ENCODE data around the gene OSGIN1. TPM values are rescaled to one million over a fixed set of nuclear protein-coding genes. Genes with fewer than 3 reads are reported as not detected.

OSGIN1 gene
- total RNA-seq, 1 donor from 2014 or later = 4.0 TPM

DNA sequence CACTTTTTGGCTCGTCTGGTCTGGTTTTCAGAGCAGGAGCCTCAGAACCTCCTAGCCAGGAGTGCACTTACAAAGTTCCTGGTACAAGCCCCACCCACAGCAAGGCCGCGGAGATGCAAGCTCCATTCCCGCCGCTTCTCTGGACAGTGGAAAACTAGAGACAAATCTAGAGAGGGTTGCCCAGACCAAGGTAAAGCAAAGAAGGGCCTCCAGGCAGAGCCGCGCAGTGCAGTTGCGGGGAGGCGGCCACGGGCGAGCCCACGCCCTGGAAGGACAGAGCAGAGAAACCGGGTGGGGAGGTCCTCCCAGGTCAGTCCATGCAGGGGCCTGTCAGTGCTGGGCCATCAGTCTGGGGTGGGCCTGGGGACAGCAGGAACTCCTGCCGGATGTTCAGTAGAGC is 11.0 kb upstream of the OSGIN1 start:
- no peaks in the 10 kb centered on the region for H3K36me3 Mint-ChIP-seq
- TF ChIP-seq, protein P1, sequence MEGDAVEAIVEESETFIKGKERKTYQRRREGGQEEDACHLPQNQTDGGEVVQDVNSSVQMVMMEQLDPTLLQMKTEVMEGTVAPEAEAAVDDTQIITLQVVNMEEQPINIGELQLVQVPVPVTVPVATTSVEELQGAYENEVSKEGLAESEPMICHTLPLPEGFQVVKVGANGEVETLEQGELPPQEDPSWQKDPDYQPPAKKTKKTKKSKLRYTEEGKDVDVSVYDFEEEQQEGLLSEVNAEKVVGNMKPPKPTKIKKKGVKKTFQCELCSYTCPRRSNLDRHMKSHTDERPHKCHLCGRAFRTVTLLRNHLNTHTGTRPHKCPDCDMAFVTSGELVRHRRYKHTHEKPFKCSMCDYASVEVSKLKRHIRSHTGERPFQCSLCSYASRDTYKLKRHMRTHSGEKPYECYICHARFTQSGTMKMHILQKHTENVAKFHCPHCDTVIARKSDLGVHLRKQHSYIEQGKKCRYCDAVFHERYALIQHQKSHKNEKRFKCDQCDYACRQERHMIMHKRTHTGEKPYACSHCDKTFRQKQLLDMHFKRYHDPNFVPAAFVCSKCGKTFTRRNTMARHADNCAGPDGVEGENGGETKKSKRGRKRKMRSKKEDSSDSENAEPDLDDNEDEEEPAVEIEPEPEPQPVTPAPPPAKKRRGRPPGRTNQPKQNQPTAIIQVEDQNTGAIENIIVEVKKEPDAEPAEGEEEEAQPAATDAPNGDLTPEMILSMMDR (conservative IDR thresholded peaks at IDR 0.05) = no peak
- no peak for DNase-seq (ENCODE audit: extremely low spot score, unreplicated experiment)
- no peak overlapping the region for H3K4me3 Mint-ChIP-seq
- H3K27ac Mint-ChIP-seq = no peak overlapping the region
- peaks cover 5% of the 10 kb centered on the region for H3K4me1 Mint-ChIP-seq (ENCODE audit: unreplicated experiment)
- no peaks in the 10 kb centered on the region for H3K9me3 Mint-ChIP-seq
- H3K27me3 Mint-ChIP-seq = no peaks in the 10 kb centered on the region

- no peak overlapping the region for H3K4me3 Mint-ChIP-seq
- no peak for DNase-seq (ENCODE audit: extremely low spot score, unreplicated experiment)
- TF ChIP-seq, protein P1 (conservative IDR thresholded peaks at IDR 0.05) = no peak
- no peaks in the 10 kb centered on the region for H3K36me3 Mint-ChIP-seq
- H3K9me3 Mint-ChIP-seq = no peaks in the 10 kb centered on the region
- H3K4me1 Mint-ChIP-seq (ENCODE audit: unreplicated experiment) = peaks cover 5% of the 10 kb centered on the region
- peak overlapping the region; percentile 70 for H3K27ac Mint-ChIP-seq
- no peaks in the 10 kb centered on the region for H3K27me3 Mint-ChIP-seq
These were observed 10.1 kb upstream of the OSGIN1 start for GRCh38 chr16:83942815-83943515.

GRCh38 chr16:83943516-83944050 is 9.5 kb upstream of the OSGIN1 start:
- TF ChIP-seq, protein P1 (conservative IDR thresholded peaks at IDR 0.05) = no peak
- Mint-ChIP-seq H3K4me3 (no peak overlapping the region), H3K36me3 (no peaks in the 10 kb centered on the region), H3K4me1 (ENCODE audit: unreplicated experiment) (peaks cover 5% of the 10 kb centered on the region), H3K9me3 (no peaks in the 10 kb centered on the region), H3K27me3 (no peaks in the 10 kb centered on the region), H3K27ac (peak overlapping the region; percentile 92)
- no peak for DNase-seq (ENCODE audit: extremely low spot score, unreplicated experiment)

DNA sequence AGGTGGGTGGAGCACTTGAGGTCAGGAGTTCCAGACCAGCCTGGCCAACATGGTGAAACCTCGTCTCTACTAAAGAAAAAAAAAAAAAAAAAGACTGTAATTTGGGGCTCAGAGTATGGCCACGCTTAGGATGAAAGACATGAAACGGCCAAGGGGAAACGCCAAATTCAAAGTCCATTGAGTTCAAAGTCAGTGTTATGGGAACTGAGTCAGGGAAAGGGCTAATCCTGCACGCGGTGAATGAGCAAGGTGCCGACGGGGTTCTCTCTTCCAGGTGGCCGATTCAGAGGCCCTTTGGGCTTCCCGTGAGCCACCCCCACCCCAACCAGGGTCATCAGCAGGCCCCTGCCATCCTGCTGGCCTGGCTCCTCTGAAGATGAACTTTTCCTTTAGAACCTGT is 7.5 kb upstream of the OSGIN1 start:
- no peaks in the 10 kb centered on the region for H3K36me3 Mint-ChIP-seq
- H3K4me1 Mint-ChIP-seq (ENCODE audit: unreplicated experiment) = no peaks in the 10 kb centered on the region
- H3K4me3 Mint-ChIP-seq = no peak overlapping the region
- TF ChIP-seq, protein P1 (conservative IDR thresholded peaks at IDR 0.05) = no peak
- H3K27ac Mint-ChIP-seq = no peak overlapping the region
- H3K9me3 Mint-ChIP-seq = no peaks in the 10 kb centered on the region
- DNase-seq (ENCODE audit: extremely low spot score, unreplicated experiment) = no peak
- H3K27me3 Mint-ChIP-seq = no peaks in the 10 kb centered on the region

DNA sequence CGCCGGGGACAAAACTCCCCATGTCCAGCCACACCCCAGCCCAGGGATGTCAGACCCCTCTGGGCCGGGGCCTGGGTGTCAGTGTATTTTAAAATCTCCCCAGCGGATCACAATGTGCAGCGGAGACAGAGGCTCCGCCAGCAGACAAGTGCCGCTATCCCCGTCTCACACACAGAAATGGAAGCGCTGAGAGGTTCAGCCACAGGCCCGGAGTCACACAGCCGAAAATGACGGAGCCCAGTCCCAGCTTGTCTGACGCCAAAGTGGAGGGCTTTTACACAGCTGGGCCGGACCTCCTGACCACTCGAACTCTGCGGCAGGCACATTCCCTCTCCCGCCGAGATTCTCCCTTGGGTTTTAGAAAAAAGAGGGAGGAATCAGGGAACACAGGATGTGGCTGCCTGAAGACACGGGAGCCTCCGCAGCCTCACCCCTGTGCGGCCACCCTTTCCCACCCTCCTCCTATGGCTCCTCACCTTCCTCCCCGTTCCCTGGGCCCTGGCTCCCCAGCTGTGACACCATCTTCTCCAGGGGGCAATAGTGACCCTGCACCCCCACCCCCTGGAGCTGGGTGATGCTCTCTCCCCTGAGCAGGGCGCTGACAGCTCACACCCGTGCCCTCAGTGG is 6.8 kb upstream of the OSGIN1 start:
- H3K36me3 Mint-ChIP-seq = no peaks in the 10 kb centered on the region

More for the DNA sequence above, 6.8 kb upstream of the OSGIN1 start:
- Mint-ChIP-seq H3K27ac (peak overlapping the region; percentile 17), H3K9me3 (no peaks in the 10 kb centered on the region), H3K4me1 (ENCODE audit: unreplicated experiment) (no peaks in the 10 kb centered on the region), H3K4me3 (no peak overlapping the region), H3K27me3 (no peaks in the 10 kb centered on the region)
- DNase-seq (ENCODE audit: extremely low spot score, unreplicated experiment) = no peak
- TF ChIP-seq, protein P1 (conservative IDR thresholded peaks at IDR 0.05) = no peak
